ENCODE data around the gene BLOC1S2.
"Not testable (repeated sequence)": the region's sequence is repeated elsewhere in the genome, so short reads cannot be mapped to it uniquely, and the experiment has no call there.

Gene BLOC1S2

GRCh38 chr10:100286051-100287033 lies at the start of gene BLOC1S2:
BLOC1S2 (minus strand) TSS chr10:100286680; CDS start chr10:100286659, 21 bp downstream.
- DNase-seq = peak; percentile 47

GRCh38 chr10:100334762-100335161 lies 48.3 kb upstream of the BLOC1S2 start:
- no peak for DNase-seq

- DNase-seq = no peak
Observed at GRCh38 chr10:100333661-100334440, 47.4 kb upstream of the BLOC1S2 start.

GRCh38 chr10:100333106-100333505 lies 46.6 kb upstream of the BLOC1S2 start:
- DNase-seq = no peak

- DNase-seq = no peak
Observed at GRCh38 chr10:100330079-100330478, 43.6 kb upstream of the BLOC1S2 start, which contains the start of gene PKD2L1. PKD2L1 (minus strand) TSS chr10:100330228; CDS start chr10:100330103, 125 bp downstream.

GRCh38 chr10:100328198-100328597 lies 41.7 kb upstream of the BLOC1S2 start:
- no peak for DNase-seq

GRCh38 chr10:100327718-100328009 lies 41.2 kb upstream of the BLOC1S2 start:
- DNase-seq = no peak

- peak; percentile 83 for DNase-seq
Observed at GRCh38 chr10:100327007-100327717, 40.7 kb upstream of the BLOC1S2 start.

- DNase-seq = no peak
Observed at GRCh38 chr10:100325158-100325557, 38.7 kb upstream of the BLOC1S2 start.

GRCh38 chr10:100319707-100320402 lies 33.4 kb upstream of the BLOC1S2 start:
- no peak for DNase-seq

- DNase-seq = no peak
Observed at GRCh38 chr10:100318207-100318606, 31.7 kb upstream of the BLOC1S2 start.

GRCh38 chr10:100315615-100316014 lies 29.1 kb upstream of the BLOC1S2 start:
- DNase-seq = no peak

GRCh38 chr10:100311298-100311697 lies 24.8 kb upstream of the BLOC1S2 start:
- DNase-seq = no peak

GRCh38 chr10:100307684-100308083 lies 21.2 kb upstream of the BLOC1S2 start:
- DNase-seq = no peak

GRCh38 chr10:100306861-100307260 lies 20.4 kb upstream of the BLOC1S2 start:
- DNase-seq = no peak

GRCh38 chr10:100304414-100304813 lies 17.9 kb upstream of the BLOC1S2 start:
- no peak for DNase-seq

GRCh38 chr10:100303724-100304319 lies 17.3 kb upstream of the BLOC1S2 start:
- peak; percentile 12 for DNase-seq

- not testable (repeated sequence) for DNase-seq
Observed at GRCh38 chr10:100301123-100301522, 14.6 kb upstream of the BLOC1S2 start.

GRCh38 chr10:100297242-100297641 lies 10.8 kb upstream of the BLOC1S2 start:
- DNase-seq = no peak

GRCh38 chr10:100293066-100293465 lies 6.6 kb upstream of the BLOC1S2 start:
- no peak for DNase-seq

- not testable (repeated sequence) for DNase-seq
Observed at GRCh38 chr10:100292300-100292699, 5.8 kb upstream of the BLOC1S2 start.

- DNase-seq = no peak
Observed at GRCh38 chr10:100291356-100291755, 4.9 kb upstream of the BLOC1S2 start.

Measured in NCI-H446 treated with DMSO at 0.1 percent for 48 hours (cell line).